Ammon's horn (tissue), 1 donor: ENCODE results near the gene ABTB2.

Experiments
- DNase-seq: peaks from one replicate; pipeline ENCODE4 v3.0.0-alpha.2; 2016; ENCODE audit warnings: low spot score

The ABTB2 gene

GRCh38 chr11:34360046-34360445 is 2.2 kb upstream of the ABTB2 start:
- DNase-seq: no peak

GRCh38 chr11:34359548-34359891 is 1.7 kb upstream of the ABTB2 start:
- no peak for DNase-seq

GRCh38 chr11:34358728-34359547 is 1.1 kb upstream of the ABTB2 start:
- peak; percentile 80 for DNase-seq

- DNase-seq: peak; percentile 48
Measured at GRCh38 chr11:34358258-34358727, 483 bp upstream of the ABTB2 start.

GRCh38 chr11:34356913-34357700 is 703 bp downstream of the ABTB2 start:
- peak; percentile 53 for DNase-seq

GRCh38 chr11:34356576-34356912 is 1.3 kb downstream of the ABTB2 start:
- DNase-seq: peak; percentile 28

- no peak for DNase-seq
Measured at GRCh38 chr11:34356130-34356529, 1.7 kb downstream of the ABTB2 start.

- DNase-seq: no peak
Measured at GRCh38 chr11:34355726-34356125, 2.1 kb downstream of the ABTB2 start.

GRCh38 chr11:34354782-34355181 is 3.0 kb downstream of the ABTB2 start:
- DNase-seq: no peak

- DNase-seq: no peak
Measured at GRCh38 chr11:34353881-34354280, 3.9 kb downstream of the ABTB2 start.

GRCh38 chr11:34351687-34352469 is 5.9 kb downstream of the ABTB2 start:
- DNase-seq: no peak

GRCh38 chr11:34351051-34351450 is 6.8 kb downstream of the ABTB2 start:
- DNase-seq: no peak

GRCh38 chr11:34349882-34350281 is 7.9 kb downstream of the ABTB2 start:
- no peak for DNase-seq

- DNase-seq: no peak
Measured at GRCh38 chr11:34348919-34349318, 8.9 kb downstream of the ABTB2 start.

- no peak for DNase-seq
Measured at GRCh38 chr11:34348096-34348495, 9.7 kb downstream of the ABTB2 start.

- DNase-seq: no peak
Measured at GRCh38 chr11:34346551-34346950, 11.3 kb downstream of the ABTB2 start.

GRCh38 chr11:34345991-34346480 is 11.8 kb downstream of the ABTB2 start:
- DNase-seq: no peak

GRCh38 chr11:34345540-34345876 is 12.3 kb downstream of the ABTB2 start:
- no peak for DNase-seq

GRCh38 chr11:34344768-34345539 is 12.9 kb downstream of the ABTB2 start:
- no peak for DNase-seq

GRCh38 chr11:34344410-34344767 is 13.4 kb downstream of the ABTB2 start:
- no peak for DNase-seq

GRCh38 chr11:34343686-34344085 is 14.1 kb downstream of the ABTB2 start:
- no peak for DNase-seq

- no peak for DNase-seq
Measured at GRCh38 chr11:34343153-34343552, 14.7 kb downstream of the ABTB2 start.
